GM23338 (cell line): ENCODE results near the gene VSTM2L. TPM values are rescaled to one million over a fixed set of nuclear protein-coding genes. Genes with fewer than 3 reads are reported as not detected.

ENCODE experiments used
- ATAC-seq: fragments of 200-7000 bp; cut with Tn5 transposase; 3 replicates; pipeline ENCODE4 v1.9.1; 2020
- DNase-seq: peaks from one replicate; pipeline ENCODE4 v3.0.0-alpha.2; 2015; ENCODE audit warnings: low spot score
- H2AFZ ChIP-seq: fragments of 200-600 bp; sonication (generic); 2 replicates; pipeline ENCODE4 v1.8.0; 2016; ENCODE audit warnings: antibody characterized with exemption, mild to moderate bottlenecking, moderate library complexity
- H3F3A ChIP-seq: fragments of 200-600 bp; sonication (generic); replicated peaks from 2 replicates; pipeline ENCODE4 v1.8.0; 2017; ENCODE audit warnings: antibody characterized with exemption, mixed run types, low read depth
- H3K27ac ChIP-seq: fragments of 200-600 bp; sonication (generic); 2 replicates; pipeline ENCODE4 v1.6.1; 2016; ENCODE audit warnings: low read depth
- H3K27me3 ChIP-seq: fragments of 200-600 bp; sonication (generic); 2 replicates; pipeline ENCODE4 v1.8.0; 2016; ENCODE audit warnings: mild to moderate bottlenecking, mixed run types, moderate library complexity; ENCODE audit not compliant: insufficient read depth
- H3K36me3 ChIP-seq: fragments of 200-600 bp; sonication (generic); 2 replicates; pipeline ENCODE4 v1.8.0; 2016; ENCODE audit warnings: mild to moderate bottlenecking; ENCODE audit not compliant: insufficient read depth
- H3K4me1 ChIP-seq: fragments of 200-600 bp; sonication (generic); 2 replicates; pipeline ENCODE4 v1.8.0; 2016; ENCODE audit warnings: mild to moderate bottlenecking, moderate library complexity; ENCODE audit not compliant: insufficient read depth
- H3K4me2 ChIP-seq: fragments of 200-600 bp; sonication (generic); 2 replicates; pipeline ENCODE4 v1.7.1; 2017; ENCODE audit warnings: mixed run types
- H3K4me3 ChIP-seq: fragments of 200-600 bp; sonication (generic); 2 replicates; pipeline ENCODE4 v1.6.1; 2016; ENCODE audit warnings: mixed run types
- H3K79me2 ChIP-seq: fragments of 200-600 bp; sonication (generic); replicated peaks from 2 replicates; pipeline ENCODE4 v1.8.0; 2017; ENCODE audit warnings: mild to moderate bottlenecking; ENCODE audit not compliant: insufficient read depth
- H3K9me2 ChIP-seq: fragments of 200-600 bp; sonication (generic); 2 replicates; pipeline ENCODE4 v1.8.0; 2017; ENCODE audit not compliant: insufficient read depth
- H4K20me1 ChIP-seq: fragments of 200-600 bp; sonication (generic); replicated peaks from 2 replicates; pipeline ENCODE4 v1.8.0; 2017; ENCODE audit warnings: mild to moderate bottlenecking; ENCODE audit not compliant: insufficient read depth
- H3K27ac Mint-ChIP-seq: 2 replicates; pipeline ENCODE4 v1.8.0; 2020; ENCODE audit warnings: inconsistent platforms, mild to moderate bottlenecking, moderate library complexity, mixed read lengths
- H3K27me3 Mint-ChIP-seq: 3 replicates; pipeline ENCODE4 v1.8.0; 2022; ENCODE audit warnings: low read depth, mild to moderate bottlenecking, moderate library complexity, mixed read lengths, inconsistent platforms; ENCODE audit not compliant: insufficient read depth, poor library complexity
- H3K36me3 Mint-ChIP-seq: 3 replicates; pipeline ENCODE4 v1.8.0; 2021; ENCODE audit warnings: low read depth, mild to moderate bottlenecking, inconsistent platforms, moderate library complexity, mixed read lengths
- H3K4me1 Mint-ChIP-seq: 3 replicates; pipeline ENCODE4 v1.8.0; 2020; ENCODE audit warnings: mild to moderate bottlenecking, inconsistent platforms, mixed read lengths
- H3K4me3 Mint-ChIP-seq: 3 replicates; pipeline ENCODE4 v1.8.0; 2021; ENCODE audit warnings: moderate library complexity, mild to moderate bottlenecking, inconsistent platforms, mixed read lengths
- H3K9me3 Mint-ChIP-seq: 3 replicates; pipeline ENCODE4 v1.8.0; 2020; ENCODE audit warnings: moderate library complexity, mild to moderate bottlenecking, inconsistent platforms, mixed read lengths
- EZH2phosphoT487 ChIP-seq: fragments of 200-600 bp; sonication (generic); IDR thresholded peaks from one replicate; pipeline ENCODE4 v1.8.1; 2018; ENCODE audit warnings: antibody characterized with exemption; ENCODE audit not compliant: unreplicated experiment
- NANOG ChIP-seq: IDR thresholded peaks from 2 replicates; pipeline ENCODE4 v1.6.1; 2016; ENCODE audit warnings: antibody characterized with exemption, borderline replicate concordance
- POLR2AphosphoS5 ChIP-seq: IDR thresholded peaks from 2 replicates; pipeline ENCODE4 v1.6.1; 2016; ENCODE audit warnings: antibody characterized with exemption, low read depth
- REST ChIP-seq: IDR thresholded peaks from one replicate; pipeline ENCODE4 v1.6.1; 2018; ENCODE audit warnings: antibody characterized with exemption; ENCODE audit not compliant: unreplicated experiment
- ZNF331 ChIP-seq: fragments of 250-450 bp; sonication (Bioruptor Pico); IDR thresholded peaks from 2 replicates; pipeline ENCODE4 v1.5.0; 2020; ENCODE audit warnings: low read depth, mild to moderate bottlenecking, moderate library complexity
- polyA plus RNA-seq: library from polyadenylated mRNA; unstranded; fragments of >200 nt; fragmentation: Nextera tagmentation; extraction: Ambion mirVana; gene quantifications from 2 replicates; pipeline ENCODE4 v1.2.1, GENCODE V29; 2016
- total RNA-seq: library from RNA; depleted of rRNA; stranded (reverse); fragments of >200 nt; shearing (Covaris generic); gene quantifications from 2 replicates; pipeline ENCODE4 v1.2.3, GENCODE V29; 2014
- TF ChIP-seq, protein P1 (sequence below): IDR thresholded peaks from 2 replicates; pipeline ENCODE4 v1.6.1; 2016; ENCODE audit warnings: antibody characterized with exemption

The VSTM2L gene
- total and polyA plus RNA-seq, 2 experiments from 2014 or later, result 0.60 to 1.9 TPM

DNA sequence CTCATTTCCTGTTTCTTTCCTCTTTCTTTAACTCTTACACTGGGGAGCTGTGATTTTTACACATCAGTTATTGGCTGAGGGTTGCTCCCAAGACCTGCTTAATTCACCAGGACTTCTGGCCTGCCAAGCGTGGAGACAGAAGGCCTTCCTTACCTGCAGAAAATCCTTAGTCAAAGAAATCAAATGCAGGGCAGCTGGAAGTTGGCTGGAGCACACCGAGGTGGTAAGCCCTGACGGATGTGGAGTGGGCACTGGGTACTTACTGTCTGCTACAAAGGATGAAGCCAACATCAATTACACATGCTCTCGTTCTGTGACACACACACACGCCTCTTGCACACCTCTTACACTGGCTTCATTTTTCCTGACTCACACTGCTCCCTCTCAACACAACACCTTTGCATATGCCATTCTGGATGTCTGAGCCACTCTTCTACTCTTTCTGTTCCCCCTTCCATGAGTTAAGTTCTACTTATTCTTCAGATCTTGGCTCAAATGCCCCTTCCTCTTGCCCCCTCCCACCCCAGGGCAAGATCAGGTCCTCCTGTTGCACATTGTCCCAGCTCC is 68.7 kb downstream of the VSTM2L start (continued):
- TF ChIP-seq REST, result no peak
- no peak for TF ChIP-seq ZNF331
- TF ChIP-seq EZH2phosphoT487, result no peak

DNA sequence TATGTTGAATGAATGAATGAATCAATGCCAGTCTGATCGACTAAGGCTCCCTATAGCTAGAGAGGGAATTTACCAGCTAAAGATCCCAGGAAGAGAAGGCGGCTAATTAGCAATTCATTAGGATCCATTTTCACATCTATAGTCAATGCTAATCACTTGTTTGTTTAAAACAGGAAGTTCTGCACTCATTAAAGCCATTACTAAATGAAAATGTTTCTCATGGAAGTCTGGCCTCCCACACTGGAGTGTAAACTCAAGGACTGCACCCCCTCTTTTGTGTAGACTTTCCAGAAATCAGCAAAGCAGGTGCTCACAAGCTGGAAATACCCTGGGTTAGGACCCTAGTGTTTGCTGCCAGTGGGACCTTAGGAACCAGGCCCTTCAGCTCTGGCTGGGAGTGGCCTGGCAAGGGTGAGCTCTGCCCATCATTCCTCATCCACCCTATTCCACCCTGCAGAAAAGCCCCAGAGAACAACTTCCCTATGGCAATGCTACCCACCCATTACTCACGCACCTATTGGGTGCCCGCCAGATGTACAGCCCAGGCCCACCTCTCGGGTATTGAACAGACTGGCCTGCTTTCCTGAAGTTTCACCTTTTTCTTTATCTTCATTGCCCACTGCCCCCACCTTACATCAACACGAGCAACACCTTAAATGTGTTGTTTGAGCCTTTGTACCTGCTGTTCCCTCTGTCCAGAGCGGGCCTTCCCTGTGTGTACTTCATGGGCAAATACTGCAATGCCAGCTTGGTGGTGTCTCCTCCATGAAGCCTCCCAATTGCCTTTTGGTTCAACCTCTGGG is 69.5 kb downstream of the VSTM2L start:
- Histone ChIP-seq H3F3A (no peaks in the 10 kb centered on the region; the same call in 1 of the 2 replicates), H3K4me1 (peaks cover 54% of the 10 kb centered on the region), H3K27me3 (peaks cover 14% of the 10 kb centered on the region; the same call in 1 of the 2 replicates), H2AFZ (no peak overlapping the region), H3K36me3 (no peaks in the 10 kb centered on the region; the same call in 1 of the 2 replicates), H3K4me2 (peak overlapping the region; percentile 72), H3K27ac (no peak overlapping the region), H4K20me1 (no peaks in the 10 kb centered on the region), H3K9me2 (no peaks in the 10 kb centered on the region), H3K4me3 (peak overlapping the region; percentile 36), H3K79me2 (no peaks in the 10 kb centered on the region)
- Mint-ChIP-seq H3K9me3 (peaks cover 28% of the 10 kb centered on the region), H3K4me1 (peaks cover 51% of the 10 kb centered on the region), H3K27me3 (peaks cover 11% of the 10 kb centered on the region), H3K27ac (no peak overlapping the region), H3K36me3 (peaks cover 19% of the 10 kb centered on the region), H3K4me3 (no peak overlapping the region; the same call in 2 of the 3 replicates)
- ATAC-seq (peak; percentile 56), DNase-seq (peak; percentile 34)
- TF ChIP-seq, protein P1, sequence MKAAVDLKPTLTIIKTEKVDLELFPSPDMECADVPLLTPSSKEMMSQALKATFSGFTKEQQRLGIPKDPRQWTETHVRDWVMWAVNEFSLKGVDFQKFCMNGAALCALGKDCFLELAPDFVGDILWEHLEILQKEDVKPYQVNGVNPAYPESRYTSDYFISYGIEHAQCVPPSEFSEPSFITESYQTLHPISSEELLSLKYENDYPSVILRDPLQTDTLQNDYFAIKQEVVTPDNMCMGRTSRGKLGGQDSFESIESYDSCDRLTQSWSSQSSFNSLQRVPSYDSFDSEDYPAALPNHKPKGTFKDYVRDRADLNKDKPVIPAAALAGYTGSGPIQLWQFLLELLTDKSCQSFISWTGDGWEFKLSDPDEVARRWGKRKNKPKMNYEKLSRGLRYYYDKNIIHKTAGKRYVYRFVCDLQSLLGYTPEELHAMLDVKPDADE, result 0 out of 2 replicates have a peak, but pooled peaks have one; percentile 13
- TF ChIP-seq NANOG (peak; percentile 69; the same call in 1 of the 2 replicates), POLR2AphosphoS5 (peak; percentile 20; the same call in 1 of the 2 replicates), EZH2phosphoT487 (no peak)
